ENCODE results near the gene LHPP.

Gene LHPP

GRCh38 chr10:124630551-124630950 is 168.9 kb downstream of the LHPP start:
- no peak for DNase-seq

GRCh38 chr10:124632064-124632531 is 170.5 kb downstream of the LHPP start:
- no peak for DNase-seq

GRCh38 chr10:124632566-124632965 is 170.9 kb downstream of the LHPP start:
- no peak for DNase-seq

GRCh38 chr10:124636271-124636995 is 174.8 kb downstream of the LHPP start:
- no peak for DNase-seq

GRCh38 chr10:124637091-124637700 is 175.6 kb downstream of the LHPP start:
- DNase-seq = no peak

GRCh38 chr10:124637746-124638145 is 176.1 kb downstream of the LHPP start:
- no peak for DNase-seq

- no peak for DNase-seq
Observed at GRCh38 chr10:124639206-124639605, 177.6 kb downstream of the LHPP start.

- DNase-seq = no peak
Observed at GRCh38 chr10:124639646-124640045, 178.0 kb downstream of the LHPP start.

GRCh38 chr10:124640056-124640455 is 178.4 kb downstream of the LHPP start:
- no peak for DNase-seq

- DNase-seq = no peak
Observed at GRCh38 chr10:124640538-124641231, 179.1 kb downstream of the LHPP start.

- no peak for DNase-seq
Observed at GRCh38 chr10:124641282-124642087, 179.9 kb downstream of the LHPP start.

- no peak for DNase-seq
Observed at GRCh38 chr10:124642088-124642710, 180.6 kb downstream of the LHPP start.

- DNase-seq = no peak
Observed at GRCh38 chr10:124643330-124644009, 181.8 kb downstream of the LHPP start.

GRCh38 chr10:124644236-124644635 is 182.6 kb downstream of the LHPP start:
- no peak for DNase-seq

GRCh38 chr10:124644771-124645415 is 183.3 kb downstream of the LHPP start:
- no peak for DNase-seq

- no peak for DNase-seq
Observed at GRCh38 chr10:124645467-124646095, 184.0 kb downstream of the LHPP start.

- no peak for DNase-seq
Observed at GRCh38 chr10:124646483-124647352, 185.1 kb downstream of the LHPP start.

- peak in 1 of 2 experiments; percentile 6 for DNase-seq
Observed at GRCh38 chr10:124647421-124648130, 186.0 kb downstream of the LHPP start.

GRCh38 chr10:124648131-124648475 is 186.5 kb downstream of the LHPP start:
- DNase-seq = no peak

Measured in SW 1271 (cell line).